Liver (tissue), 3 donors: ENCODE measurements around the gene ZNF740.

Source experiments
- CTCF ChIP-seq: fragments of 150-350 bp; IDR thresholded peaks from 2 replicates; pipeline ENCODE4 v1.5.1; 2017; ENCODE audit warnings: improper control_type of control experiment, low read depth, low read length; ENCODE audit not compliant: missing input control
- RAD21 ChIP-seq, 2 donors: IDR thresholded peaks; 2 replicates each; pipeline ENCODE4 v1.6.1; 2016; ENCODE audit warnings: antibody characterized with exemption in 2 of 2, mild to moderate bottlenecking in 2 of 2
- RXRA ChIP-seq, 2 donors: IDR thresholded peaks; 2 replicates each; pipeline ENCODE4 v1.6.1; 2017 to 2018; ENCODE audit warnings: antibody characterized with exemption in 2 of 2, mild to moderate bottlenecking in 1 of 2
- SP1 ChIP-seq: IDR thresholded peaks from 2 replicates; pipeline ENCODE4 v1.6.1; 2018; ENCODE audit warnings: antibody characterized with exemption, mild to moderate bottlenecking
- TAF1 ChIP-seq: conservative IDR thresholded peaks from 2 replicates; pipeline ENCODE4 v1.6.1; 2016; ENCODE audit warnings: antibody characterized with exemption, mild to moderate bottlenecking
- donor health status: healthy.
- donor health status: healthy.

GRCh38 chr12:53174881-53175491 lies 5.5 kb upstream of the ZNF740 start:
- peak; percentile 45 for TF ChIP-seq CTCF
- TF ChIP-seq SP1: peak; percentile 97
- TF ChIP-seq TAF1: peak; percentile 64
- peak; percentile 71 to 80 for TF ChIP-seq RAD21 (IDR thresholded peaks at IDR 0.05)
- peak; percentile 97 to 99 for TF ChIP-seq RXRA (IDR thresholded peaks at IDR 0.05)
